Skeletal muscle tissue (tissue), 4 donors: ENCODE results near the gene PARD6G. TPM values are rescaled to one million over a fixed set of nuclear protein-coding genes. Genes with fewer than 3 reads are reported as not detected.
"Not testable (repeated sequence)": the region's sequence is repeated elsewhere in the genome, so short reads cannot be mapped to it uniquely, and the experiment has no call there.

ENCODE experiments used
- H3K27ac ChIP-seq: one replicate; pipeline ENCODE4 v1.7.0; 2013; ENCODE audit warnings: mild to moderate bottlenecking, low read depth, low read length, inconsistent platforms
- H3K27me3 ChIP-seq, 3 donors: one replicate each; pipeline ENCODE4 v1.7.0; 2013; ENCODE audit warnings: low read length in 3 of 3; ENCODE audit not compliant: control insufficient read depth in 3 of 3, insufficient read depth in 3 of 3
- H3K36me3 ChIP-seq, 3 donors: one replicate each; pipeline ENCODE4 v1.7.0; 2013; ENCODE audit warnings: low read length in 3 of 3; ENCODE audit not compliant: control insufficient read depth in 3 of 3, insufficient read depth in 3 of 3
- H3K4me1 ChIP-seq, 3 donors: one replicate each; pipeline ENCODE4 v1.7.0; 2013; ENCODE audit warnings: low read length in 3 of 3, mild to moderate bottlenecking in 3 of 3; ENCODE audit not compliant: control insufficient read depth in 3 of 3, insufficient read depth in 3 of 3
- H3K4me3 ChIP-seq, 3 donors: one replicate each; pipeline ENCODE4 v1.7.0; 2013; ENCODE audit warnings: low read length in 3 of 3
- H3K9ac ChIP-seq, 3 donors: one replicate each; pipeline ENCODE4 v1.7.0; 2013; ENCODE audit warnings: low read length in 3 of 3, mild to moderate bottlenecking in 3 of 3, moderate library complexity in 2 of 3, low read depth in 1 of 3
- H3K9me3 ChIP-seq, 3 donors: one replicate each; pipeline ENCODE4 v1.7.0; 2013; ENCODE audit warnings: low read length in 3 of 3; ENCODE audit not compliant: control insufficient read depth in 3 of 3
- total RNA-seq: library from RNA; depleted of rRNA; stranded (reverse); fragments of >200 nt; gene quantifications from one replicate; pipeline ENCODE4 v1.2.3, GENCODE V29; 2014
- donor health status: Osteomylitis.

The PARD6G gene
- total RNA-seq, 1 donor from 2014 or later = 3.7 TPM

DNA sequence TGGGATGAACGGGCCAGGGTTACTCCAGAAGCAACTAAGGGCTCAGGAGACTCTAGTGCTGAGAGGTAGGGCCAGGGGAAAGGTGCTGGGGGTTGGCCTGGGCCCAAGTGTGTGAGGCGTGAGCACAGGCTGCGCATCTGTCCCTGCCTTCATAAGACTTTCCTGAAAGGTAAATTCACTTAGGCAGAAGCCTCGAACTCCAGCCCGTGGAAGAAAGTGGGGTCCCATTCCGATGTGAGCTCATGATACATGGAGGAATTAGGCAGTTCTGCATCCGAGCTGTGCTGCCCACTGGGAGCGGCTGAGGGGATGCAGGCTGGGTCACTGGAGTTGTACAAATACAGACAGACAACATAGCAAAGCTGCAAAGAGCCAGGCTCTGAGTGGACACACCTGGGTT, 16.2 kb downstream of the PARD6G start:
- H3K9ac ChIP-seq = no peak overlapping the region
- H3K9me3 ChIP-seq = no peaks in the 10 kb centered on the region
- no peaks in the 10 kb centered on the region for H3K27me3 ChIP-seq
- H3K4me3 ChIP-seq = no peak overlapping the region
- H3K27ac ChIP-seq = no peak overlapping the region
- no peaks in the 10 kb centered on the region for H3K36me3 ChIP-seq
- no peaks in the 10 kb centered on the region for H3K4me1 ChIP-seq

DNA sequence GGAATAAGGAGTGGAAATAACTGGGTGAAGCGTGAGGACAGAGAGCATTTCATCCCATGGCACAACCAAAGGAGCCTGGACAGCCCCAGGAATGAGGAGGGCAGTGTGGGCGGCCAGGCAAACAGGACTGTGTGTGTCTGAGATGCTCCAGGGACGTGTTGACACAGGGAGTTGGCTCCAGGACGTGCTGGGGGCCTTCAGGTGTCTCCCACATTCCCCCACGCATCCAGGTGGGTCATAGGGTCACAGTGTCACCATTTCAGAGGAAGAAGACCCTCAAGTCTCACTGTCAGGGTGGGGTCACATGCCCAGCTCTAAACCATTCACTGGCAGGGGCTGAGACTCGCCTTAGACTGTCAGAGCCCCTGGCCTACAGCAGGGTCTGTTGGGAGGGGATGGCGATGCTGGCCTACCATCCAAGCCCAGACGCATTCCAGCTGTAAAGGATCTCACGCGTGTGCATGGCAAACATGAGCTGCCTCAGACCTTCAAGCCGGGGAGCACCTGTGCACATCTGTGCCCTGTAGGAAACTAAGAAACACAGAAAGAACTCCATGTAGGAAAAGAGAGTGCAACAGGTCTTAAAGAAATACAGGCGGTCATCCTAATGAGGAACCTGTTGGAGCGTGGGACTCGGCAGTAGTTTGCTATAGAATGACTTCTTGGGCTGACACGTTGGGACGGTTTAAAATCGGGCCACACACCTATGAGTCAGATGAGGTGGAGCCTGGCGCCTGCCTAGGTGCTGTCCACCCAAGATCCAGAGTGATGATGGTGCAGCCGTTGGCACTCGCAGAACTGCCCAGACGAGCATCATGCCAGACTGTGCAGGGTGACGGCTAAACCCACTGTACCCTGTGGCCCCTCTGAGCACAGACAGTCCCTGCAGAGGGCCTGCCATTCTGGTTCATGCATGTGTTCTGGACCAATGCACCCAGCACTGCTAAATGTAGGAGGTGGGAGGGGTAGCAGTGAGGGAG, 17.3 kb downstream of the PARD6G start:
- Histone ChIP-seq H3K27ac (no peak overlapping the region), H3K36me3 (no peaks in the 10 kb centered on the region), H3K27me3 (no peaks in the 10 kb centered on the region), H3K9me3 (no peaks in the 10 kb centered on the region), H3K9ac (no peak overlapping the region), H3K4me1 (no peaks in the 10 kb centered on the region), H3K4me3 (no peak overlapping the region)

DNA sequence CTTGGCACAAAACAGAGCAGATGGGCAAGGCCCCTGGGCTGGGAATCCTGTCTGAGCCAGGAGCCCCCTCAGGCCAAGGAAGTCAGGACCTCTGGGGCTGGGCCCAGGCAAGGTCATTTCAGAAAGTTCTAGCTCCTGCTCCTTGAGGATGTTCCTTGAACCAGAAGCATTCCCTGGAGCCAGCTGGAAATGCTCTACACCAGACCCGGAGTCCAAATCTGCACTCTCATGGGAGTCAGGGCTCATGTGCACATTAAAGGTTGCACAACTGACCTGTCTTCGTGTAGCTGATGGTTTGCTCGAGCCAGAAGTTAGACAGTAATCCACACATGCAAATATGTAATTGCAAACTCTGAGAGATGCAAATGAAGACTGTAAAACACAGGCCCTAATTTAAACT, 18.0 kb downstream of the PARD6G start:
- Histone ChIP-seq H3K9me3 (no peaks in the 10 kb centered on the region), H3K27me3 (no peaks in the 10 kb centered on the region), H3K27ac (no peak overlapping the region), H3K4me1 (no peaks in the 10 kb centered on the region), H3K36me3 (no peaks in the 10 kb centered on the region), H3K4me3 (no peak overlapping the region), H3K9ac (no peak overlapping the region)

DNA sequence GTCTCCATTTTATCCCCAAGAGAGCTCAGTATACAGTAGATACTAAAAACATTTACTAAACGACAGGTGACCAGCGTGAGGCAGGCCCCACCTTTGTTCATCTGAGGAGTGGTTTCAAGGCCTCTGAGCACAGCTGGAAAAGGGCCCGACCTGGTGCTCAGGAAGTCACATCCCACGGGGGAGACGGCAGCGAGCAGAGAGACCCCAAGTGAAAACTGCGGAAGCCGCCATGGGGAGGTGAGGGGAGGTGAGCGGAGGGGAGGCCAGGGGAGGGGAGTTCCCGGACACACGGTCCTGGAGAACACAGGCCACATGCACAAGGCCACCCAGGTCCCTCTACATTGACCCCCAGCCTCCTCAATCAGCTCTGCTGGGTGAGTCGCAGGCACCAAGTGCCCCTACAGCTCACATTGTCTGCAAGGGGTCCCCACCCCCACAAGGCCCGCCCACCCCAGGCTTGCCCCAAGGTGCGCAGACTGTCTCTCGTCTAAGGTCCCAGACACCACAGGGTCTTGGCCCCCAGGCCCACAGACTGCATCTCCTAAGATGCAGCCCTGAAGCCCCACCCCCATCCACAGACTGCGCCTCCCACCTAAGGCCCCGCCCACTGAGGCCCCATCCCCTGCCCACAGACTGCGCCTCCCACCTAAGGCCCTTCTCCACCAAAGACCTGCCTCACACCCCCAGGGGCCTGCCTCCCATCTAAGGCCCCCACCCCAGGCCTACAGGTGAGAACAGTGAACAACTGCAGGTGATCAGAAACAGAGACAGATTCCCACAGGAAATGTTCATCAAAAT, 19.1 kb downstream of the PARD6G start:
- H3K27me3 ChIP-seq = no peaks in the 10 kb centered on the region
- no peaks in the 10 kb centered on the region for H3K36me3 ChIP-seq
- H3K4me3 ChIP-seq = no peak overlapping the region
- H3K9me3 ChIP-seq = no peaks in the 10 kb centered on the region
- no peak overlapping the region for H3K27ac ChIP-seq
- H3K9ac ChIP-seq = no peak overlapping the region
- no peaks in the 10 kb centered on the region for H3K4me1 ChIP-seq

DNA sequence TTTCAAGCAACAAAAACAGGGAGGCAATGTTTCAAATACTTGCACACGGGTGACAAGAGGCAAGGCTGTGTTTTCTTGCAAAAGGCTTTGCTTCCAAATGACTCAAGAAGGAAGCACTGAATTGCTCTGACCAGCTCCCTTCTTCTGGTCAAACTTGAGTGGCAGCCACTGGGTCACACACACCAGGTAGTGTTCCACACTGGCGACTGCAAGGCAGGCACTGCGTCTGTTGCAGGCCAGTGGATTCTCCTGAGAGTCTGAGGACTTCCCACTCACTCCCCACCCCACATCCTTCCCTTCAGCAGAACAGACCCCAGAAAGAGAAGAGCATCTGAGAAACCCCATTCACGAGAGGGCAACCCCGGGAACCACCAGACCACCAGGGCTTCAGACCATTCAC, 19.8 kb downstream of the PARD6G start:
- Histone ChIP-seq H3K27ac (no peak overlapping the region), H3K36me3 (no peaks in the 10 kb centered on the region), H3K9me3 (no peaks in the 10 kb centered on the region), H3K4me3 (no peak overlapping the region), H3K9ac (no peak overlapping the region), H3K27me3 (no peaks in the 10 kb centered on the region), H3K4me1 (no peaks in the 10 kb centered on the region)

DNA sequence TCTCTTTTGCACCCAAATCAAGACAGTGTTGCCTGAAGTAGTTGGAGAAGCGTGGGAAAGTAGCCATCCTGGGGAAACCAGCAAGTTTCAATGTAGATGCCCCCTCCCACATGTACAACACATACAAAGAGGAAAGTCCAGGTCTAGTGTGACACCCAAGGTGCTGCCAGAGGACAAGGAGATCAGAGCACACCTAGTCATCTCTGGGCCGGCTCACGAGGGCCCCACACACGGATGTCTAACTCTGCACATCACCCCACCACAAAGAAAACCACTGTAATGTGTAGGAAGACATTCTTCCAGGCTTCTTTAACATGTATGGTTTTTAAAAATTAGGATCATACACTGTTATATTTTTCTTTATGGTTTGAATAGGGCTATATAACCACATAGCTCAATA, 21.6 kb downstream of the PARD6G start:
- H3K4me3 ChIP-seq = no peak overlapping the region
- H3K9ac ChIP-seq = no peak overlapping the region
- H3K27me3 ChIP-seq = no peaks in the 10 kb centered on the region
- H3K9me3 ChIP-seq = no peaks in the 10 kb centered on the region
- no peaks in the 10 kb centered on the region for H3K36me3 ChIP-seq
- H3K4me1 ChIP-seq = no peaks in the 10 kb centered on the region
- H3K27ac ChIP-seq = no peak overlapping the region

DNA sequence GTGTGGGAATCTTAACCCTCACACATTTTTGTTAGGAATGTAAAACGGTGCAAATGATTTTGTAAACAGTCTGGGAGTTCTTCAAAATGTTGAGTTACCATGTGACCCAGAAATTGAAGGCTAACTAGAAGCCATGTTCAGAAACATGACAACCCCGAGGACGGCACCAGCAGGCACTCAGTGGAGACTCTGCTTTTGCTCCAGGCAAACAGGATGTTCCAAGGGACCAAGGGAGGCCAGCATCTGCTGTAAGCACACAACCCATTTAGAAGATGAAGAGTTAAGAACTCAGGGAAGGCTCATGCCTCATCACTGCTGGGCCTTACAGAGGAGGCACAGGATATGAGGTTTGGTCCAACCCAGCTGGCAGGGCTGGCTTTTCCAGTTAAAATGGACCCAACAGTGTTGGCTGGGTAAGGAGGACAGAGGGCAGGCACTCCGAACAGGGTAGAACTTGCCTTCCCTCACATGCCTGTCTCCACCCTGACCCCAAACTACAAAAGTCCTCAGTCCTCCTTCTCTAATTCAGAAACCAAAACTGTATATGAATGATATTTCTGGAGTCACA, 23.6 kb downstream of the PARD6G start:
- no peaks in the 10 kb centered on the region for H3K4me1 ChIP-seq
- H3K9ac ChIP-seq = no peak overlapping the region
- H3K4me3 ChIP-seq = no peak overlapping the region
- H3K27me3 ChIP-seq = no peaks in the 10 kb centered on the region
- H3K27ac ChIP-seq = no peak overlapping the region
- H3K36me3 ChIP-seq = no peaks in the 10 kb centered on the region
- no peaks in the 10 kb centered on the region for H3K9me3 ChIP-seq

DNA sequence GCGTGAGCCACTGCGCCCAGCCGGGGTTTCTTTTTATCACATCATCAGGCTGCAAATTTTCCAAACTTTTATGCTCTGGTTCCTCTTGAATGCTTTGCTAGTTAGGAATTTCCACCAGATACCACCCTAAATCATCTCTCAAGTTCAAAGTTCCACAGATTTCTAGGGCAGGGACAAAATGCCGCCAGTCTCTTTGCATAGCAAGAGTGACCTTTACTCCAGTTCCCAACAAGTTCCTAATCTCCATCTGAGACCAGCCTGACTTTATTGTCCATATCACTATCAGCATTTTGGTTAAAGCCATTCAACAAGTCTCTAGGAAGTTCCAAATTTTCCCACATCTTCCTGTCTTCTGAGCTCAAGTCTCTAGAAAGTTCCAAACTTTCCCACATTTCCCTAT, 27.8 kb downstream of the PARD6G start:
- not testable (repeated sequence) for H3K9ac ChIP-seq, H3K36me3 ChIP-seq, H3K4me3 ChIP-seq, H3K9me3 ChIP-seq, H3K4me1 ChIP-seq, H3K27me3 ChIP-seq, H3K27ac ChIP-seq

DNA sequence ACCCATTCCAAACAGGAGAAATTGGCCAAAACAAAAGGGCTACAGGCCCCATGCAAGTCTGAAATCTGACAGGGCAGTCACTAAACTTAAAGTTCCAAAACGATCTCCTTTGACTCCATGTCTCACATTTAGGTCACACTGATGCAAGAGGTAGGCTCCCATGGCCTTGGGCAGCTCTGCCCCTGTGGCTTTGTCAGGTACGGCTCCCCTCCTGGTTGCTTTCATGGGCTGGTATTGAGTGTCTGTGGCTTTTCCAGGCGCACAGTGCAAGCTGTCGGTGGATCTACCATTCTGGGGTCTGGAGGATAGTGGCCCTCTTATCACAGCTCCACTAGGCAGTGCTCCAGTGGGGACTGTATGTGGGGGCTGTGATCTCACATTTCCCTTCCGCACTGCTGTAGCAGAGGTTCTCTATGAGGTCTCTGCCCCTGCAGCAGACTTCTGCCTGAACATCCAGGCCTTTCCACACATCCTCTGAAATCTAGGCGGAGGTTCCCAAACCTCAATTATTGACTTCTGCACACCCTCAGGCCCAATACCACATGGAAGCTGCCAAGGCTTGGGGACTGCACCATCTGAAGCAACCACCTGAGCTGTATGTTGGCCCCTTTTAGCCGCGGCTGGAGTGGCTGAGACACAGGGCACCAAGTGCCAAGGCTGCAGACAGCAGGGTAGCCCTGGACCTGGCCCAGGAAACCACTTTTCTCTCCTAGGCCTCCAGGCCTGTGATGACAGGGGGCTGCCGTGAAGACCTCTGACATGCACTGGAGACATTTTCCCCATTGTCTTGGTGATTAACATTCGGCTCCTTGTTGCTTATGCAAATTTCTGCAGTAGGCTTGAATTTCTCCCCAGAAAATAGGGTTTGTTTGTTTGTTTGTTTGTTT, 28.7 kb downstream of the PARD6G start:
- H3K9me3 ChIP-seq = no peaks in the 10 kb centered on the region
- no peak overlapping the region for H3K4me3 ChIP-seq
- no peak overlapping the region for H3K27ac ChIP-seq
- no peak overlapping the region for H3K9ac ChIP-seq
- no peaks in the 10 kb centered on the region for H3K27me3 ChIP-seq
- no peaks in the 10 kb centered on the region for H3K36me3 ChIP-seq
- no peaks in the 10 kb centered on the region for H3K4me1 ChIP-seq
